ENCODE results near the gene S100A4. TPM values are rescaled to one million over a fixed set of nuclear protein-coding genes. Genes with fewer than 3 reads are reported as not detected.
"Not testable (repeated sequence)": the region's sequence is repeated elsewhere in the genome, so short reads cannot be mapped to it uniquely, and the experiment has no call there.

Gene S100A4
- 128 TPM for polyA plus RNA-seq (2013, experiment 1 of 2; ENCODE audit: insufficient read length)
- 120 TPM for polyA plus RNA-seq (2013, experiment 2 of 2; ENCODE audit: insufficient read length)

DNA sequence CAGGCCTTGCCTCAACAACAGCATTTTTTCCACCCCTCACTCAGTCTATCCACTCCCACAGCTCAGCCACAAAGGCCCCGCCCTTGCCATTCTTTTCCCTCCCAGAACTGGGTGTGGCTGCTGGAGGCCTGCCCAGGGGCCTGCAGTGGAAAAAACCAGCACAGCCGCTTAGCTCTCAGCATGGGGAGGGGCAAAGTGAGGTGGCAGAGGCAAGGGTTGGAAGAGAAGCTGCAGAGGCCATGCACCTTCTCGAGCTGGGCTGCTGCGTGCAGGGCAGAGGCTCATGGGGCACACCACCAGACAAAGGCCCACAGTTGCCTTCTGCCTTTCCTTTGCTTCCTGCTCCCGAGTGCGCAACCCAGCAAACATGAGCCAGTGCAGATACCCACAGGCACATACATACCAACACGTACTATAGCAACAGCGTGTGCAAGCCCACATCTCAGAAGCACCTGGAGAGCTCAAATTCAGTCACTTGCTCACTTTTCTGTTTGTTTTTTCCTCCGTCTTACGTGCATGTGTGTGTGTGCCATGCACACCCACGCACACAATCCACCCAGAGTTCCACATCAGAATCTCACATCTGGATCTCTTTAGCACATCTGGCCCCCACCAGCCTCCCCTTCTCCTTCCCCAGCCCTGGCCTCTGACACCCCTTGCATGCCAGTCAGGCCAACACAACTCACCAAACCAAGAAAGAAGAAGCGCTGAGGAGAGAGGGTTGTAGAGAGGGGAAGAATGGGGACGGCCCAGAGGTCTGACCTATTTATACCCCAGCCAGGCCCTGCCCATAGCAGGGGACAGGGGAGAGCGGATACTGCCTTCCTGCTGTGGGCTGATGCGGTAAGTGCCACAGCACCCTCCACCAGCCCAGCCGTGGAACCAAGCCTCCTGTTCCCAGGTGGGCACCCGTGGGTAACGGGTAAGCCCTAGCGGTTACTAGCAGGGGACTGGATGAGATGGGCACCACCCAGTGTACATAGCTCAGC, at the start of gene S100A4:
S100A4 (minus strand) TSS at position 740 of the 989 bp plus-strand sequence. CDS start 1,012 bp downstream, outside the sequence.
- DNase-seq, result peak; percentile 94

DNA sequence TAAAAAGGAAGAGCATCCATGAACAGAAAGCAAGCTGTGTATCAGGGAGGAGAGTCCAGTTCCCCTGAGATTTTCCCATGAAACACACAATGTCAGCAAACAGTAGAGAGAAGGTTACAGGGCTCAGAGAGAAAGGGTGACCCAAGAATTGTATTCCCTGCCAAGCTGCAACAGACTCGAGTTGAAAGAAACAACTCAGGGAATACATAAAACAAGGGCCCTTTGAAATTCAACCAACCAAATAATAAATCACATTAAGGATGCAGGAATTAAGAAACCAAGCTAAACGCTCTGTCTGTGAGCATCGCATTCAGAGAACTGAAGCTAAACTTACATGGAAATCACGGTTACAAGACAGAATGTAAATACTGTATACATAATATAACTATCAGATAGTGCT, 47.1 kb upstream of the S100A4 start:
- DNase-seq, result no peak

DNA sequence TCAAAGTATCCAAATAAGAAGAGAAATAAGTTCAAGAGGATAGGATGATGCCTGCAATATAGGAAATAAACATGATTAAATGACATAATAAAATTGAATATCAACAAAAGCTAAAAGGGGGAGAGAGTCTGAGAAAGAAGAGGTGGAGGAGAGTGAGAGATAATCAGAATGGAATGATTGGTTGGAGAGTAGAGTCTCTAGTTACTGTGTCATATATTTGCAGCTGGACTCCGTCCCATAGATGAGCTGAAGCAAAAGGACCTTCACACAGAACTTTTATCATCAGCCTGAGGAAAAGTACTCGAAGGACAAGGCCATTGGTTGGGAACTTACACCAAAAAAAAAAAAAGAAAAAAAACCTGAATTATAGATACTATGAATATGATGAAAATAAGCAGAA, 42.9 kb upstream of the S100A4 start:
- DNase-seq, result no peak

- DNase-seq, result not testable (repeated sequence)
Measured at GRCh38 chr1:153588033-153588432, 42.4 kb upstream of the S100A4 start.

DNA sequence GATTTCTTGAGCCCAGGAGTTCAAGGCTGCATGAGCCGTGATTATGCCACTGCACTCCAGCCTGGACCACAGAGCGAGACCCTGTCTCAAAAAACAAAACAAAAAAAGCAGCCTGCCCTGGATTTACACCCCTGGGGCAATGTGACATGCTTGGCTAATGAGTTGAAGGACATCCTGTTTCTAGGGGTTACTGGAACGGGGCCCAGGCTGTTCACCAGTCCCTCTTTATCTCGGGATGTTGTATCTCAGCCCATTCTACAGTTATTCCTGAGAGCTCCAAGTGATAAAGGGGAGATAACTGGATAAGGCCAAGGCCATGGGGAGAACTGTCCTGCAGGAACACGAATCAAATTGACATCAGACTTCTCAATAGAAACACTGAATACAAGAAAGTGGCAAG, 41.7 kb upstream of the S100A4 start:
- no peak for DNase-seq

DNA sequence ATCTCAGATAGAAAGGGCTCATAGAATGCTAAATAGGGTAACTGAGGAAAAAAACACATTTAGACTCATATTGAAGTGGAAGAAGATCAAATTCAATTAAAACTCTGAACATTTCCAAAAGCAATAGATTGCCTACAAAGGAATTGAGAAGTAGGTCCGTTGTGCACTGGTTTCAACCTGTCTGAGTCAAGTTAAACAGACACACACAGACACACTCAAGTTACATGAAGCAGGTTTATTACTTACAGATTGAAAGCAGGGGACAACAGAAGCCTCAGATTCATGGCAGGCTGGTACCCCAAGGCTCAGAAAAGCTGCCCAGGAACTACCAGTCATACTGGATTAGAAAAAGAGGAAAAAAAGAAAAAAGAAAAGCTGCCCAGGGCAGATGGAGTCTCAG, 40.7 kb upstream of the S100A4 start:
- no peak for DNase-seq

- no peak for DNase-seq
Measured at GRCh38 chr1:153585006-153585405, 39.4 kb upstream of the S100A4 start.

GRCh38 chr1:153583976-153584375, 38.4 kb upstream of the S100A4 start:
- DNase-seq, result peak; percentile 22

DNA sequence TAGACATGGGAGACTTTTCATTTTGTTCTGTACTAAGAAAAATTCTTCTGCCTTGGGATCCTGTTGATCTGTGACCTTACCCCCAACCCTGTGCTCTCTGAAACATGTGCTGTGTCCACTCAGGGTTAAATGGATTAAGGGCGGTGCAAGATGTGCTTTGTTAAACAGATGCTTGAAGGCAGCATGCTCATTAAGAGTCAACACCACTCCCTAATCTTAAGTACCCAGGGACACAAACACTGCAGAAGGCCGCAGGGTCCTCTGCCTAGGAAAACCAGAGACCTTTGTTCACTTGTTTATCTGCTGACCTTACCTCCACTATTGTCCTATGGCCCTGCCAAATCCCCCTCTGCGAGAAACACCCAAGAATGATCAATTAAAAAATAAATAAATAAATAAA, 37.9 kb upstream of the S100A4 start:
- DNase-seq, result not testable (repeated sequence)

DNA sequence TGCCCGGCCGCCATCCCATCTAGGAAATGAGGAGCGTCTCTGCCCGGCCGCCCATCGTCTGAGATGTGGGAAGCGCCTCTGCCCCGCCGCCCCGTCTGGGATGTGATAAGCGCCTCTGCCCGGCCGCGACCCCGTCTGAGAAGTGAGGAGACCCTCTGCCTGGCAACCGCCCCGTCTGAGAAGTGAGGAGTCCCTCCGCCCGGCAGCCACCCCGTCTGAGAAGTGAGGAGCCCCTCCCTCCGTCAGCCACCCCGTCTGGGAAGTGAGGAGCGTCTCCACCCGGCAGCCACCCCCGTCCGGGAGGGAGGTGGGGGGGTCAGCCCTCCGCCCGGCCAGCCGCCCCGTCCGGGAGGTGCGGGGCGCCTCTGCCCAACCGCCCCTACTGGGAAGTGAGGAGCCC, 37.2 kb upstream of the S100A4 start:
- not testable (repeated sequence) for DNase-seq

- DNase-seq, result peak; percentile 39
Measured at GRCh38 chr1:153578936-153579335, 33.3 kb upstream of the S100A4 start.

GRCh38 chr1:153578490-153578889, 32.9 kb upstream of the S100A4 start:
- peak; percentile 75 for DNase-seq

GRCh38 chr1:153577624-153578051, 32.0 kb upstream of the S100A4 start:
- DNase-seq, result no peak

DNA sequence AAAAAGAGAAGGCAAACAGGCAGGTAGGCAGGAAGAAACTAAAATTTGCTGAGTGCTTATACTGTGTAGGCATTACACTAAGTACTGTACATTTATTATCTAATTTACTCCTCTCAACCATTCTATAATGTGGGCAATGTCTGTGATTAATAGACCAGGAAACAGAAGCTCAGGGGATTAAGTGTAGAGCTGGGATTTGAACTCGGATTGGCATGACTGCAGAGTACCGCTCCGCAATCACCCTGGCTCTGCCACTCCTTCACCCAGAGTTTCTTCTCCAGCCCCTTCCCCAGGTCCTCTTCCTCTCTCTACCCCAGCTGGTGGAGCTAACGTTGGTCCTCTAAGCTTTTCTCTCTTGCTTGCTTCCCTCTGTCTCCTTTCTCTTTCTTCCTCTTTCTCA, 31.5 kb upstream of the S100A4 start:
- DNase-seq, result no peak

- DNase-seq, result not testable (repeated sequence)
Measured at GRCh38 chr1:153575497-153575896, 29.9 kb upstream of the S100A4 start.

- not testable (repeated sequence) for DNase-seq
Measured at GRCh38 chr1:153575081-153575491, 29.5 kb upstream of the S100A4 start.

DNA sequence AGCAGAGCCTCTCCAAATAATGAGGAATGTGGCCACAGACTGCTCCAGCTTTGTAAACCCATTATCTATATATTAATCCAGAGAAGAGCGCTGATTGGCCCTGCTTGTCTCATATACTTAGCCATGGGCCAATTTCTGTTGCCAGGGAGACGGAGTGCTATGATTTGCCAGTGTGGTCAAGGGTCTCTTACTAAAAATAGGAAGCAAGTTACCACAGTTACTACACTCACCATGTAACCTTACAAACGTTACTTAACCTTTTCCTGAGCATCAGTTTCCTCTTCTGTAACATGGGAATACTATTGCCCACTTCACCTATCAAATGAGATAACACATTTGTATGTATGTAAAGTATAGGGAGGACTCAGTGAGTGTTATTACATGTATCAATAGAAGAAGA, 27.7 kb upstream of the S100A4 start:
- DNase-seq, result no peak

- peak; percentile 80 for DNase-seq
Measured at GRCh38 chr1:153572569-153573015, 27.0 kb upstream of the S100A4 start.

- DNase-seq, result no peak
Measured at GRCh38 chr1:153571706-153572105, 26.1 kb upstream of the S100A4 start.

GRCh38 chr1:153570874-153571273, 25.3 kb upstream of the S100A4 start:
- no peak for DNase-seq

- DNase-seq, result no peak
Measured at GRCh38 chr1:153569465-153569864, 23.9 kb upstream of the S100A4 start.

DNA sequence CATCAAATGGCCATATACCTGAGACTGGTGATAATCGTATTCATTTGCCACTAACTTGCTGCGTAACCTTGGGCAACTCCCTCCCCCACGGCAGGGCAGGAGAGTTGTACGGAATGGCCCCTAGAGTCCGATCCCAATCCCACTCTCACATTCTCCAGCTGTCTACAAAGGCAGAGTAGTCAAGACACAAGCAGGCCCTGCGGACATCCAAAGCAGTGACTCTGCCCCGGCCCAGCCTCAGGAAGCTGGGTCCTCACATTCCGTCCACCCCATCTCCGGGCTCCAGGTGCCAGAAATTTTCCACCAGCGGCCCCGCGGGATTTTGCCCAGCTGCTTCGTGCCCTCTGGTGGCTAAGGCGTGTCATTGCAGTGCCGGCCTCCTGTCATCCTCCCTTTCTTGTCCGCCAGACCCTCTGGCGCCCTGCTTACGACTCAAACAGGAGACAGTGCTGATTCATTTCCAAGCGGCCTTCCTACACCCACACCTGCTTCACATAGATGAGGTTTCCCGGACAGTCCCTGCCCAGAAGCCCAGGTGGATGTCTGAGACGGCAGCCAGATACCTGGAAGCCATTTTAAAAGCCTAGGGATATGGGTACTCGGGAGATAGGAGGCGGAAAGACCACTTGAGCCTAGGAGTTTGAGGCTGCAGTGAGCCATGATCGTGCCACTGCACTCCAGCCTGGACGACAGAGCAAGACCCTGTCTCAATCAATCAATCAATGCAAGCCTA, 22.9 kb upstream of the S100A4 start:
- DNase-seq, result peak; percentile 87

Measured in fibroblast of skin of abdomen (primary cell).